AG10803 (cell line): ENCODE data around the gene PNLIP.

Experiments
- DNase-seq: peaks from one replicate; pipeline ENCODE4 v3.0.0; 2010; ENCODE audit warnings: low read depth
- H3K4me3 ChIP-seq: 2 replicates; pipeline ENCODE4 v1.5.1; 2011; ENCODE audit warnings: mild to moderate bottlenecking, low read length, control low read depth
- TF ChIP-seq, protein P1 (sequence below): conservative IDR thresholded peaks from 2 replicates; pipeline ENCODE4 v1.5.1; 2011; ENCODE audit warnings: mild to moderate bottlenecking, low read length, control low read depth, inconsistent platforms

The PNLIP gene

DNA sequence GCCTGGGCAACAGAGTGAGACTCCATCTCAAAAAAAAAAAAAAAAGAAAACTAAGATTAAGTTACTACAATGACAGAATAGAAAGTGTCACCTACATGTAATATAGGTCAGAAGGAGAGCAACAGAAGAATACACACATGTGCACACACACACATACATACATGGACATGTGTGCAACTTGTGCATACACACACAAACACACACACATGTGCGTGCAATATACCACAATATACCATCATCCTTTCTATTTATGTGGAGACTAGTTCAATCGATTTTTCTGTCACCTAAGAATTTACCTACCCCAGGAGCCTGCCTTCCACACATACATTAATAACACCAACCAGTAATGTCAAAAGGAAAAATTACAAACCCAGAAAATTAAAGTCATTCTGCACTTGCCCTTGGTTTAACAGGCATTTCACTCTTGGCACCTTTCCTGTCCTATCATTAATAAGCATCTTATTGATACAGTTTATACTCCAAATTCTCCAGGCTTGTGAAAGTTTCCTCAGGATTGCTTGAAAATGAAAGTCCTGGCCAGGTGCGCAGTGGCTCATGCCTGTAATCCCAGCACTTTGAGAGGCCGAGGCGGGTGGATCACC is 47.5 kb downstream of the PNLIP start:
- no peak overlapping the region for H3K4me3 ChIP-seq
- TF ChIP-seq, protein P1, sequence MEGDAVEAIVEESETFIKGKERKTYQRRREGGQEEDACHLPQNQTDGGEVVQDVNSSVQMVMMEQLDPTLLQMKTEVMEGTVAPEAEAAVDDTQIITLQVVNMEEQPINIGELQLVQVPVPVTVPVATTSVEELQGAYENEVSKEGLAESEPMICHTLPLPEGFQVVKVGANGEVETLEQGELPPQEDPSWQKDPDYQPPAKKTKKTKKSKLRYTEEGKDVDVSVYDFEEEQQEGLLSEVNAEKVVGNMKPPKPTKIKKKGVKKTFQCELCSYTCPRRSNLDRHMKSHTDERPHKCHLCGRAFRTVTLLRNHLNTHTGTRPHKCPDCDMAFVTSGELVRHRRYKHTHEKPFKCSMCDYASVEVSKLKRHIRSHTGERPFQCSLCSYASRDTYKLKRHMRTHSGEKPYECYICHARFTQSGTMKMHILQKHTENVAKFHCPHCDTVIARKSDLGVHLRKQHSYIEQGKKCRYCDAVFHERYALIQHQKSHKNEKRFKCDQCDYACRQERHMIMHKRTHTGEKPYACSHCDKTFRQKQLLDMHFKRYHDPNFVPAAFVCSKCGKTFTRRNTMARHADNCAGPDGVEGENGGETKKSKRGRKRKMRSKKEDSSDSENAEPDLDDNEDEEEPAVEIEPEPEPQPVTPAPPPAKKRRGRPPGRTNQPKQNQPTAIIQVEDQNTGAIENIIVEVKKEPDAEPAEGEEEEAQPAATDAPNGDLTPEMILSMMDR: no peak
- DNase-seq: no peak

DNA sequence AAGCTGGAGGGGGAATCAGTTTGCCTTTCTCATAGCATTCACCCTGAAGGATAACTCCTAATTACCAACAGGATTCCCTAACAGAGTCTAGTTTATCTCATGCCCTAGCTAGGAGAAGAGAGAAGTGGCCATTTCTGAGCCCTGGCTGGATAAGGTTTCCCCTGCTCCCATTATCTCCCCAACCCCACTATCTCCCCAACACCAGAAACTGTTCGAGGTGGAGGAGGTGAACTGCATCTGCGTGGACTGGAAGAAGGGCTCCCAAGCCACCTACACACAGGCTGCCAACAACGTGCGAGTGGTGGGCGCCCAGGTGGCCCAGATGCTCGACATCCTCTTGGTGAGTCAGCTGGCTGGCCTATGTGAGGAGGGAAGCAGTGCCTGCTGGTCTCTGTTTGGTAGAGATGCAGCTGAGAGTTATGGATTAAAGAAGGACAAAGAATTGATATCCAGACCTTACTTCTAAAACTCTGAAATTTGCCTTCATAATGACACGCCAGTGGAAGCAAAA is 48.8 kb downstream of the PNLIP start:
- DNase-seq: no peak
- TF ChIP-seq, protein P1: no peak
- no peak overlapping the region for H3K4me3 ChIP-seq

DNA sequence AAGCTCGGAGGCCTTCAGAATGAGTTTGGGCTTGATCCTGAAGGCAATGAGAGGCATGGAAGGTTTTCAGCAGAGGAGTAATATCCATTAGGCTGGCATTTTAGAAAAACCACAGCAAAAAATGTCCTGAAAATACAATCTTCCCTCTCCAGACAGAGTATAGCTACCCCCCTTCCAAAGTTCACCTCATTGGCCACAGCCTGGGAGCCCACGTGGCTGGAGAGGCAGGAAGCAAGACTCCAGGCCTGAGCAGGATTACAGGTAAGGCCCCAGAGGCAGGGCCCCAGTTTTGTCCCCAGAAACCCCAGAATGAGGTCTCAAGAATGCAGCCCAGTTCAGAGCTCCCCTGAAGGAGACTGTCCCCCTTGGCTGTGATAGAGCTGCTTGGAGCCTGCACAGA is 50.3 kb downstream of the PNLIP start:
- no peak overlapping the region for H3K4me3 ChIP-seq
- TF ChIP-seq, protein P1: no peak
- no peak for DNase-seq

DNA sequence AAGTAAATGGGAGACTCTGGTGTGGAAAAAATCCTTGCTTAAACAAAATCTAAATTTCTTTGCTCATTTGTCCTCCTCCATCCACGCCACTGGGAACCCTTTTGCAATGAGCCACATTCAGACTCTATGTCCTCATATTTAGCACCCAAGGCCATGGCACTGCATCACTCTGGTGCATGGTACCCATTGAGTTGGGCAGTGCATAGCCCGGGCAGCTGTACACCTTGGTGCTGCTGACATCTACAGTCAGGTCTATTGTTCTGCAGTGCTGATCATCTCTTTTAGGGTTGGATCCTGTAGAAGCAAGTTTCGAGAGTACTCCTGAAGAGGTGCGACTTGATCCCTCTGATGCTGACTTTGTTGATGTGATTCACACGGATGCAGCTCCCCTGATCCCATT is 51.8 kb downstream of the PNLIP start:
- no peak overlapping the region for H3K4me3 ChIP-seq
- TF ChIP-seq, protein P1: no peak
- no peak for DNase-seq

DNA sequence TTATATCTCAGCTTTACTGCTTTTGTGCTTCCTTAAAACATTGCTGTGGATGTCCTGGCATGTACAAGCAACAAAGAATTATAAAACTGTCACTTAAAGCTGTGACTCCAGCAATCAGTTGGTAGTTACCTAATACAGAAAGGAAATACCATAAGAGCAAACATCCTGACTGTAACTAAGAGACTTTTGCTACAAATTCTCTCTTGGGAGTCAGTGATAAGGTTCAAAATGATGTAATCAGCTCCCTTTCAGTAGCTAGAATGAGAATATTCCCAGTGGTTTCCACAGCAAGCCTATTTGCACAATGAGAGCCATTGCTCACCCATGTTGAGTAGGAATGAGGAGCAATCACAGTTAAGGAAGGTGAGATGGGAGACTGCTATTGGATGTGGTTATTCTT is 52.6 kb downstream of the PNLIP start:
- no peak for DNase-seq
- H3K4me3 ChIP-seq: no peak overlapping the region
- TF ChIP-seq, protein P1: no peak

DNA sequence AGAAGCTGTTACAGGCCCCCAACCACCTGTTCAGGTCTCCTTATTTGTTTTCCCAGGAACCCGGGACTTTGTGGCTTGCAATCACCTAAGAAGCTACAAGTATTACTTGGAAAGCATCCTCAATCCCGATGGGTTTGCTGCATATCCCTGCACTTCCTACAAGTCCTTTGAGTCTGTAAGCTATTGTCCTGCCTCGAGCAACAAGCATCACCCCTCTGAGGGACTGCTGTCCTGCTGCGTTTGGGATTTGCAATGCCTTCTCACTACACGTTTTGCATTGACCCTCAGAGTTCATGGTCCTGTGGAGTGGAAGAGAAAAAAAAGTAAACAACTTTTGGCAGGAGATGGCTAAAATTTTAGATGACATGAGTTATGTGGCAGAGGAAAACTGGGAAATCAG is 54.3 kb downstream of the PNLIP start:
- TF ChIP-seq, protein P1: no peak
- H3K4me3 ChIP-seq: no peak overlapping the region
- no peak for DNase-seq

DNA sequence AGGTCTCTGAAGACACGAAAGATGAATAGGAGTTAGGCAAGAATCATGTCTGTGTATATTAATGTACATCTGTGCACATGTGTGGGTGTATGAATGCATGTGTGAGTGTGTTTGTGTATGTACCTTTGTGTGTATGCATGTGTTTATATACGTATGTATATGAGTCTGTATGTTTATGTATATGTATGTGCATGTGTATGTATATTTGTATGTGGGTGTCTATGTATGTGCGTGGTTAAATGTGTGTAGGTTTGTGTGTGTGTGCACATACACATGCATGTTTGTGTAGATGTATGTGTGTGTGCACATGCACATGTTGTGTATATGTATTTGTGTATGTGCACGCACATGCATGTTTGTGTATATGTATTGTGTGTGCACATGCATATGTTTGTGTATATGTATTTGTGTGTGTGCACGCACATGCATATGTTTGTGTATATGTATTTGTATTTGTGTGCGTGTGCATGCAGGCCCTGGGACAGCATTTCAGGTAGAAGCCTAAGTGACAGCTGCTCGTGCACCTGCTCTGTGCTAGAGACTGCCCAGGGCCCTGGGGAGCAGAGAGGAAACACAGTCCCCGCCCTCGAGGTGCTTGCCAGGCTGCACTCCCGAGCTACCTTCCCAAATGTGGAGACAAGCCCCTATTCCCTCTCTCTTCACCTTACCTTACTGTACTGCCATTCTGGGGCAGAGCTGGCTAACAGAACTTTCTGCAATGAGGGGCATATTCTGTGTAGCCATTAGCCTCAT is 57.1 kb downstream of the PNLIP start:
- no peak for DNase-seq
- no peak overlapping the region for H3K4me3 ChIP-seq
- TF ChIP-seq, protein P1: no peak
